ENCODE data around the gene CAPNS2. TPM values are rescaled to one million over a fixed set of nuclear protein-coding genes. Genes with fewer than 3 reads are reported as not detected.

The CAPNS2 gene
- total and polyA plus RNA-seq, 2 of the 8 experiments (the other 6 are each of a cell fraction or from before 2014, with no cell fraction given) = not detected

- H3K56ac ChIP-seq (replicated peaks; ENCODE audit: insufficient read length, low read depth, low read length) = no peak overlapping the region
- no peaks in the 10 kb centered on the region for H3K36me3 ChIP-seq (ENCODE audit: control insufficient read depth in 2 of 4, insufficient read depth in 4 of 4, low read length in 3 of 4)
- H2AK5ac ChIP-seq (ENCODE audit: low read depth, low read length) = no peak overlapping the region
- no peak overlapping the region for H2BK120ac ChIP-seq (replicated peaks; ENCODE audit: low read depth, low read length)
- no peaks in the 10 kb centered on the region for H3K4me1 ChIP-seq (replicated peaks in 1 of 4; ENCODE audit: control insufficient read depth in 3 of 4, insufficient read depth in 4 of 4, low read length in 3 of 4)
- no peaks in the 10 kb centered on the region for H3K27me3 ChIP-seq (replicated peaks in 1 of 4; ENCODE audit: control insufficient read depth in 3 of 4, extremely low read depth in 1 of 4, insufficient read depth in 3 of 4, low read length in 3 of 4)
- FAIRE-seq (no peak), DNase-seq (ENCODE audit: low read depth in 1 of 2, low spot score in 2 of 2) (no peak)
- ChIA-PET CTCF (ENCODE audit: partially characterized antibody) (no interaction called here), POLR2A (ENCODE audit: partially characterized antibody) (no interaction called here)
- no peak overlapping the region for H2BK5ac ChIP-seq (ENCODE audit: low read depth, low read length)
- H3K9ac ChIP-seq (replicated peaks in 1 of 4; ENCODE audit: extremely low read depth in 1 of 4, low read depth in 3 of 4, low read length in 3 of 4) = no peak overlapping the region
- no peak overlapping the region for H3K23ac ChIP-seq (ENCODE audit: insufficient read length)
- H3K79me1 ChIP-seq (ENCODE audit: low read depth, low read length) = no peaks in the 10 kb centered on the region
- no peaks in the 10 kb centered on the region for H3K9me3 ChIP-seq (ENCODE audit: insufficient read depth in 2 of 2, low read depth in 1 of 2, low read length in 1 of 2)
- no peak overlapping the region for H4K91ac ChIP-seq (replicated peaks; ENCODE audit: insufficient read length, low read length)
- H2BK15ac ChIP-seq (ENCODE audit: low read length) = no peak overlapping the region
- H3K79me2 ChIP-seq (ENCODE audit: control insufficient read depth in 1 of 2, insufficient read depth in 2 of 2, low read length in 2 of 2) = no peaks in the 10 kb centered on the region
- H4K20me1 ChIP-seq (replicated peaks in 1 of 2; ENCODE audit: control insufficient read depth in 1 of 2, insufficient read depth in 2 of 2, low read length in 2 of 2) = no peaks in the 10 kb centered on the region
- no peak overlapping the region for H3K4me3 ChIP-seq (ENCODE audit: extremely low read depth in 1 of 4, insufficient read depth in 2 of 4, low read depth in 3 of 4, low read length in 4 of 4)
- no peak overlapping the region for H4K8ac ChIP-seq (ENCODE audit: extremely low read depth, insufficient read depth, low read length)
- no peak overlapping the region for H3K27ac ChIP-seq (ENCODE audit: low read depth, low read length)
- no peak overlapping the region for H2BK12ac ChIP-seq (ENCODE audit: low read depth, low read length)
- no peak overlapping the region for H3K4ac ChIP-seq (replicated peaks; ENCODE audit: insufficient read length, low read depth, low read length)
- no peak overlapping the region for H3K4me2 ChIP-seq (ENCODE audit: insufficient read depth in 1 of 2, low read depth in 2 of 2, low read length in 2 of 2)
- no peaks in the 10 kb centered on the region for H3K23me2 ChIP-seq (ENCODE audit: low read depth, low read length)
- no peak overlapping the region for H2BK20ac ChIP-seq (ENCODE audit: low read length)
- no peak overlapping the region for H2AFZ ChIP-seq (ENCODE audit: low read length)
- no peak overlapping the region for H3K18ac ChIP-seq (ENCODE audit: extremely low read depth, low read length)
- no peak overlapping the region for H4K5ac ChIP-seq (ENCODE audit: insufficient read length, low read depth, low read length)
- no peak overlapping the region for H3K14ac ChIP-seq (ENCODE audit: insufficient read length)
- no peak for TF ChIP-seq YY1 (IDR thresholded peaks at IDR 0.05; ENCODE audit: low read depth, low read length)
- no peak for TF ChIP-seq TAF1 (IDR thresholded peaks at IDR 0.05; ENCODE audit: low read depth, low read length)
- TF ChIP-seq JUN (IDR thresholded peaks at IDR 0.05; ENCODE audit: low read depth, low read length) = no peak
- TF ChIP-seq CBX8 (IDR thresholded peaks at IDR 0.05; ENCODE audit: borderline replicate concordance, low read depth, low read length) = no peak
- TF ChIP-seq USF2 (IDR thresholded peaks at IDR 0.05; ENCODE audit: low read length) = no peak
- TF ChIP-seq SIN3A (conservative IDR thresholded peaks at IDR 0.05 in 1 of 2, IDR thresholded peaks at IDR 0.05 in 1 of 2; ENCODE audit: low read depth in 1 of 2, low read length in 2 of 2) = no peak
- no peak for TF ChIP-seq CTCF (IDR thresholded peaks at IDR 0.05; ENCODE audit: control extremely low read depth in 1 of 3, insufficient read depth in 1 of 3, low read depth in 1 of 3, low read length in 3 of 3)
- no peak for TF ChIP-seq RFX5 (IDR thresholded peaks at IDR 0.05; ENCODE audit: borderline replicate concordance, low read depth, low read length)
- TF ChIP-seq POLR2AphosphoS5 (IDR thresholded peaks at IDR 0.05; ENCODE audit: low read depth, low read length) = no peak
- TF ChIP-seq RAD21 (IDR thresholded peaks at IDR 0.05 in 1 of 2, conservative IDR thresholded peaks at IDR 0.05 in 1 of 2; ENCODE audit: low read depth in 2 of 2, low read length in 2 of 2) = no peak
- no peak for TF ChIP-seq ASH2L (IDR thresholded peaks at IDR 0.05; ENCODE audit: low read length)
- TF ChIP-seq KDM5A (IDR thresholded peaks at IDR 0.05; ENCODE audit: low read length) = no peak
Measured at GRCh38 chr16:55552621-55553020, 13.9 kb upstream of the CAPNS2 start.
